OCI-LY1 (cell line): Measurements from ENCODE around the gene GRM2.

Experiments used
- H2AFZ ChIP-seq: fragments of 200-600 bp; sonication (generic), shearing (Covaris generic); 2 replicates; pipeline ENCODE4 v1.6.0; 2014; ENCODE audit warnings: antibody characterized with exemption, mild to moderate bottlenecking, low read length
- H3F3A ChIP-seq: fragments of 200-600 bp; sonication (generic), shearing (Covaris generic); 2 replicates; pipeline ENCODE4 v1.6.0; 2014; ENCODE audit warnings: mild to moderate bottlenecking, antibody characterized with exemption, low read length, moderate library complexity; ENCODE audit not compliant: insufficient read depth
- H3K27ac ChIP-seq: fragments of 200-600 bp; sonication (generic); 2 replicates; pipeline ENCODE4 v1.5.1; 2014; ENCODE audit warnings: low read length, mixed run types, mild to moderate bottlenecking, low read depth; ENCODE audit not compliant: poor library complexity, severe bottlenecking
- H3K27me3 ChIP-seq: fragments of 200-600 bp; sonication (generic); 2 replicates; pipeline ENCODE4 v1.6.0; 2014; ENCODE audit warnings: antibody characterized with exemption, mild to moderate bottlenecking, low read length, moderate library complexity; ENCODE audit not compliant: insufficient read depth
- H3K36me3 ChIP-seq: fragments of 200-600 bp; sonication (generic); 2 replicates; pipeline ENCODE4 v1.6.1; 2014; ENCODE audit warnings: mild to moderate bottlenecking, antibody characterized with exemption, low read length, moderate library complexity, mixed read lengths; ENCODE audit not compliant: insufficient read depth
- H3K4me1 ChIP-seq: fragments of 200-600 bp; sonication (generic); 2 replicates; pipeline ENCODE4 v1.5.1; 2014; ENCODE audit warnings: mild to moderate bottlenecking, low read length, moderate library complexity; ENCODE audit not compliant: insufficient read depth, severe bottlenecking
- H3K4me2 ChIP-seq: fragments of 200-600 bp; sonication (generic), shearing (Covaris generic); 2 replicates; pipeline ENCODE4 v1.6.1; 2014; ENCODE audit warnings: low read length
- H3K4me3 ChIP-seq: fragments of 200-600 bp; sonication (generic); 2 replicates; pipeline ENCODE4 v1.5.1; 2014; ENCODE audit warnings: low read length, low read depth, mild to moderate bottlenecking, mixed read lengths; ENCODE audit not compliant: poor library complexity, severe bottlenecking
- H3K79me2 ChIP-seq: fragments of 200-600 bp; shearing (Covaris generic); 2 replicates; pipeline ENCODE4 v1.6.1; 2016; ENCODE audit warnings: mixed run types, low read length, mixed read lengths; ENCODE audit not compliant: insufficient read depth
- H3K9ac ChIP-seq: fragments of 200-600 bp; sonication (generic), shearing (Covaris generic); 2 replicates; pipeline ENCODE4 v1.6.1; 2014; ENCODE audit warnings: mild to moderate bottlenecking, low read length, mixed read lengths
- H3K9me2 ChIP-seq: fragments of 200-600 bp; sonication (generic), shearing (Covaris generic); 2 replicates; pipeline ENCODE4 v1.6.1; 2014; ENCODE audit warnings: low read depth, mild to moderate bottlenecking, low read length, mixed read lengths
- H3K9me3 ChIP-seq: fragments of 200-600 bp; shearing (Covaris generic); 2 replicates; pipeline ENCODE4 v1.6.1; 2014; ENCODE audit warnings: low read length, mixed read lengths
- H4K20me1 ChIP-seq: fragments of 200-600 bp; sonication (generic), shearing (Covaris generic); 2 replicates; pipeline ENCODE4 v1.6.0; 2016; ENCODE audit warnings: mild to moderate bottlenecking, low read length; ENCODE audit not compliant: insufficient read depth
- CTCF ChIP-seq: fragments of 200-600 bp; sonication (generic), shearing (Covaris generic); IDR thresholded peaks from 2 replicates; pipeline ENCODE4 v1.5.1; 2017; ENCODE audit warnings: mild to moderate bottlenecking, antibody characterized with exemption, low read length, moderate library complexity, mixed read lengths
- EZH2 ChIP-seq: fragments of 200-600 bp; sonication (generic), shearing (Covaris generic); IDR thresholded peaks from 2 replicates; pipeline ENCODE4 v1.8.0; 2017; ENCODE audit warnings: borderline replicate concordance, mixed run types, mild to moderate bottlenecking, antibody characterized with exemption, low read length, moderate library complexity, mixed read lengths

Gene GRM2

GRCh38 chr3:51680196-51680595 lies 26.7 kb upstream of the GRM2 start:
- H3K9me2 ChIP-seq = no peaks in the 10 kb centered on the region
- H2AFZ ChIP-seq = no peak overlapping the region
- TF ChIP-seq CTCF (no peak), EZH2 (no peak)
- H3K9ac ChIP-seq = no peak overlapping the region
- H3K27ac ChIP-seq = no peak overlapping the region
- peaks cover 65% of the 10 kb centered on the region for H3K36me3 ChIP-seq
- no peaks in the 10 kb centered on the region for H3F3A ChIP-seq
- no peaks in the 10 kb centered on the region for H3K9me3 ChIP-seq
- H3K4me2 ChIP-seq = no peak overlapping the region
- H3K4me1 ChIP-seq = peaks cover 22% of the 10 kb centered on the region
- H3K79me2 ChIP-seq = no peaks in the 10 kb centered on the region
- H3K27me3 ChIP-seq = no peaks in the 10 kb centered on the region
- no peak overlapping the region for H3K4me3 ChIP-seq
- no peaks in the 10 kb centered on the region for H4K20me1 ChIP-seq

- H4K20me1 ChIP-seq = no peaks in the 10 kb centered on the region
- H3K9ac ChIP-seq = no peak overlapping the region; the same call in 1 of the 2 replicates
- no peaks in the 10 kb centered on the region for H3F3A ChIP-seq
- TF ChIP-seq CTCF (no peak), EZH2 (no peak)
- H3K27ac ChIP-seq = no peak overlapping the region
- peaks cover 65% of the 10 kb centered on the region; the same call in 1 of the 2 replicates for H3K36me3 ChIP-seq
- no peak overlapping the region for H3K4me2 ChIP-seq
- no peaks in the 10 kb centered on the region for H3K9me2 ChIP-seq
- H3K4me1 ChIP-seq = peaks cover 22% of the 10 kb centered on the region
- no peaks in the 10 kb centered on the region for H3K9me3 ChIP-seq
- no peaks in the 10 kb centered on the region for H3K79me2 ChIP-seq
- no peak overlapping the region for H3K4me3 ChIP-seq
- no peak overlapping the region for H2AFZ ChIP-seq
- no peaks in the 10 kb centered on the region for H3K27me3 ChIP-seq
Measured at GRCh38 chr3:51680663-51681230, 26.1 kb upstream of the GRM2 start.

GRCh38 chr3:51681453-51681852 lies 25.4 kb upstream of the GRM2 start:
- no peaks in the 10 kb centered on the region for H3K27me3 ChIP-seq
- peaks cover 28% of the 10 kb centered on the region for H3K4me1 ChIP-seq
- no peaks in the 10 kb centered on the region for H3F3A ChIP-seq
- no peak overlapping the region for H3K4me2 ChIP-seq
- H3K36me3 ChIP-seq = peaks cover 64% of the 10 kb centered on the region; the same call in 1 of the 2 replicates
- no peaks in the 10 kb centered on the region for H3K9me2 ChIP-seq
- no peaks in the 10 kb centered on the region for H4K20me1 ChIP-seq
- H3K4me3 ChIP-seq = no peak overlapping the region
- H3K27ac ChIP-seq = peak overlapping the region; percentile 36
- no peaks in the 10 kb centered on the region for H3K79me2 ChIP-seq
- TF ChIP-seq EZH2 = no peak
- no peak overlapping the region for H2AFZ ChIP-seq
- no peaks in the 10 kb centered on the region for H3K9me3 ChIP-seq
- no peak overlapping the region; the same call in 1 of the 2 replicates for H3K9ac ChIP-seq

GRCh38 chr3:51682079-51682478 lies 24.8 kb upstream of the GRM2 start:
- H3K4me1 ChIP-seq = peaks cover 31% of the 10 kb centered on the region
- no peak overlapping the region for H2AFZ ChIP-seq
- H3K9me3 ChIP-seq = no peaks in the 10 kb centered on the region
- H3K36me3 ChIP-seq = peaks cover 64% of the 10 kb centered on the region; the same call in 1 of the 2 replicates
- no peak overlapping the region for H3K4me2 ChIP-seq
- no peak overlapping the region for H3K9ac ChIP-seq
- no peaks in the 10 kb centered on the region for H3F3A ChIP-seq
- H3K9me2 ChIP-seq = no peaks in the 10 kb centered on the region
- H3K4me3 ChIP-seq = no peak overlapping the region
- TF ChIP-seq EZH2 (no peak), CTCF (peak; percentile 82)
- H3K27me3 ChIP-seq = no peaks in the 10 kb centered on the region
- H3K79me2 ChIP-seq = no peaks in the 10 kb centered on the region
- peak overlapping the region; percentile 36 for H3K27ac ChIP-seq
- H4K20me1 ChIP-seq = no peaks in the 10 kb centered on the region
